Spleen (tissue), 11 donors: ENCODE measurements around the gene TRAF1. TPM values are rescaled to one million over a fixed set of nuclear protein-coding genes. Genes with fewer than 3 reads are reported as not detected.

Experiments used
- DNase-seq: peaks from one replicate; pipeline ENCODE4 v3.0.0-alpha.2; 2020
- H3K27ac ChIP-seq, 8 donors: fragments of 200-600 bp; sonication (generic) in 7 of 8; 1 replicate in 4 of 8; 2 replicates in 4 of 8; pipeline versions ENCODE4 v1.5.0 to v1.8.0; 2016 to 2021; ENCODE audit warnings: inconsistent platforms in 4 of 8, mild to moderate bottlenecking in 4 of 8, moderate library complexity in 1 of 8
- H3K27me3 ChIP-seq, 7 donors: fragments of 200-600 bp; sonication (generic) in 6 of 7; replicated peaks in 1 of 7; 1 replicate in 4 of 7; 2 replicates in 3 of 7; pipeline versions ENCODE4 v1.5.0 to v1.8.0; 2016 to 2021; ENCODE audit warnings: inconsistent platforms in 3 of 7, mild to moderate bottlenecking in 1 of 7
- H3K36me3 ChIP-seq, 6 donors: fragments of 200-600 bp; sonication (generic) in 5 of 6; 1 replicate in 4 of 6; 2 replicates in 2 of 6; pipeline versions ENCODE4 v1.5.0 to v1.8.0; 2016 to 2021; ENCODE audit warnings: inconsistent platforms in 2 of 6
- H3K4me1 ChIP-seq, 6 donors: fragments of 200-600 bp; sonication (generic) in 5 of 6; 1 replicate in 3 of 6; 2 replicates in 3 of 6; pipeline versions ENCODE4 v1.5.0 to v1.8.0; 2016 to 2021; ENCODE audit warnings: inconsistent platforms in 3 of 6
- H3K4me3 ChIP-seq, 8 donors: fragments of 200-600 bp; sonication (generic) in 7 of 8; 1 replicate in 4 of 8; 2 replicates in 4 of 8; pipeline versions ENCODE4 v1.5.0 to v1.8.0; 2016 to 2021; ENCODE audit warnings: inconsistent platforms in 4 of 8, mild to moderate bottlenecking in 4 of 8, moderate library complexity in 2 of 8
- H3K9me3 ChIP-seq, 8 donors: fragments of 200-600 bp; sonication (generic) in 7 of 8; 1 replicate in 4 of 8; 2 replicates in 4 of 8; pipeline versions ENCODE4 v1.5.0 to v1.8.0; 2016 to 2021; ENCODE audit warnings: inconsistent platforms in 4 of 8
- CTCF ChIP-seq, 11 experiments: fragments of 200-600 bp in 7 of 11; fragments of 450-650 bp in 4 of 11; sonication (generic) in 4 of 11; IDR thresholded peaks in 8 of 11; conservative IDR thresholded peaks in 3 of 11; 1 replicate in 7 of 11; 2 replicates in 4 of 11; pipeline versions ENCODE4 v1.4.0 to v1.8.0; 2016 to 2021; ENCODE audit warnings: antibody characterized with exemption in 11 of 11, inconsistent platforms in 4 of 11, mild to moderate bottlenecking in 1 of 11
- POLR2A ChIP-seq, 3 donors: fragments of 450-650 bp; IDR thresholded peaks; one replicate each; pipeline ENCODE4 v1.5.1; 2017; ENCODE audit warnings: antibody characterized with exemption in 3 of 3, mild to moderate bottlenecking in 1 of 3
- POLR2AphosphoS5 ChIP-seq, 3 donors: sonication (generic); formaldehyde crosslinking; IDR thresholded peaks; one replicate each; pipeline ENCODE4 v1.5.1; 2017; ENCODE audit warnings: antibody characterized with exemption in 3 of 3
- WGBS, 5 donors: extraction: QIAGEN DNeasy Blood & Tissue Kit in 3 of 5; methylation state at CpG; one replicate each; pipeline versions ENCODE4 v1.1.5 to v1.1.7; 2013 to 2018; 5-methylcytosine and 5-hydroxymethylcytosine counted together
- intact Hi-C: fragments of 100-400 bp; cut with DNase I; formaldehyde crosslinking; loops from one replicate; pipeline ENCODE4 v1.15.0; 2023; ENCODE audit warnings: low total_unique reads
- polyA plus RNA-seq, 3 donors: library from polyadenylated mRNA; stranded (reverse); fragments of 200-250 nt; gene quantifications; one replicate each; pipeline ENCODE4 v1.2.1, GENCODE V29; 2013
- total RNA-seq, 7 donors: library from RNA; depleted of rRNA in 3 of 7; stranded (reverse); fragments of >200 nt in 3 of 7; fragmentation: NEBNext Ultra II Directional in 4 of 7; extraction: Animal tissue kit (Norgen Biotek cat#: 25700) in 4 of 7; gene quantifications; one replicate each; pipeline versions ENCODE4 v1.1.0 to v1.2.1, GENCODE V29; 2016 to 2021
- donor health status: healthy with polysubstance abuse.
- donor health status: DM: no; HTN: no; CAD: no; lungs with moderate emphysema.
- donor health status: DM: no; HTN: no; CAD: no.
- donor health status: Bipolar disorder and iron deficiency.
- donor health status: healthy.
- donor health status: DM: no; HTN: no; CAD: no.
- donor health status: DM: yes; HTN: yes; CAD: no.

The TRAF1 gene
- total and polyA plus RNA-seq, 10 donors = 8.6 to 29.2 (median 14.1) TPM

- peaks cover 0 to 72% (median 15%) of the 10 kb centered on the region in 6 donors for H3K36me3 ChIP-seq
- H3K27me3 ChIP-seq = no peaks in the 10 kb centered on the region
- no peak overlapping the region for H3K4me3 ChIP-seq
- peak overlapping the region in 5 of 8 donors; percentile 3 to 96 (median 92) for H3K27ac ChIP-seq
- WGBS, 5 donors = 42 to 76% (median 52%) methylated on average over 3 of the region's 3 CpGs
- peaks cover 6 to 84% (median 53%) of the 10 kb centered on the region in 6 donors for H3K4me1 ChIP-seq
- TF ChIP-seq CTCF (IDR thresholded peaks at IDR 0.05 in 8 of 11, conservative IDR thresholded peaks at IDR 0.05 in 3 of 11) (no peak), POLR2A (IDR thresholded peaks at IDR 0.05) (no peak), POLR2AphosphoS5 (IDR thresholded peaks at IDR 0.05) (peak in 1 of 3 donors; percentile 43)
- H3K9me3 ChIP-seq = peaks cover 0 to 3% (median 0%) of the 10 kb centered on the region in 8 donors
- intact Hi-C loops = no loop called here
- DNase-seq = no peak
Measured at GRCh38 chr9:120916588-120916987, 10.0 kb downstream of the TRAF1 start.

GRCh38 chr9:120915854-120916470, 10.6 kb downstream of the TRAF1 start:
- Histone ChIP-seq H3K27ac (peak overlapping the region in 5 of 8 donors; percentile 3 to 96 (median 92)), H3K27me3 (no peaks in the 10 kb centered on the region), H3K4me1 (peaks cover 6 to 84% (median 47%) of the 10 kb centered on the region in 6 donors), H3K36me3 (peaks cover 0 to 72% (median 21%) of the 10 kb centered on the region in 6 donors), H3K4me3 (no peak overlapping the region), H3K9me3 (peaks cover 0 to 3% (median 0%) of the 10 kb centered on the region in 8 donors)
- 54 to 61% (median 58%) methylated on average over 5 of the region's 5 CpGs for WGBS, 5 donors
- no peak for TF ChIP-seq CTCF (IDR thresholded peaks at IDR 0.05 in 8 of 11, conservative IDR thresholded peaks at IDR 0.05 in 3 of 11)
- TF ChIP-seq POLR2A (IDR thresholded peaks at IDR 0.05) = no peak
- TF ChIP-seq POLR2AphosphoS5 (IDR thresholded peaks at IDR 0.05) = no peak
- intact Hi-C loops = no loop called here
- no peak for DNase-seq

DNA sequence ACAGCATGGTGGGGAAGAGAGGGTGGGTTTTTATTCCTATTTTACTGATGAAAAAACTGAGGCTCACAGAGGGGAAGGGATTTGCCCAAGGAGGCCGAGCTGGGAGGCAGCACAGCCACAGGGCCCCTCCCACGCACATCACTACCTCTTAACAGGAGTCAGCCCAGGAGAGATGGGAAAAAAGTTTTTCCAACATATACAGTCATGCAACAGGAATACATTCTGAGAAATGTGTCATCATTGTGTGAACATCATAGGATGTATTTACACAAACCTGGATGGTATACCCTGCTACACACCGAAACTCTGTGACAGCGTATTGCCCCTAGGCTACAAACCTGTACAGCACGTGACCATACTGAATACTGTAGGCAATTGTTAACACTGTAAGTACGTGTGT, 11.6 kb downstream of the TRAF1 start:
- no peak for TF ChIP-seq CTCF (IDR thresholded peaks at IDR 0.05 in 8 of 11, conservative IDR thresholded peaks at IDR 0.05 in 3 of 11)
- no peak for TF ChIP-seq POLR2A (IDR thresholded peaks at IDR 0.05)
- TF ChIP-seq POLR2AphosphoS5 (IDR thresholded peaks at IDR 0.05) = no peak
- Histone ChIP-seq H3K36me3 (peaks cover 0 to 80% (median 27%) of the 10 kb centered on the region in 6 donors), H3K27ac (peak overlapping the region in 1 of 8 donors; percentile 26), H3K27me3 (no peaks in the 10 kb centered on the region), H3K4me1 (peaks cover 6 to 84% (median 45%) of the 10 kb centered on the region in 6 donors), H3K9me3 (peaks cover 0 to 3% (median 0%) of the 10 kb centered on the region in 8 donors), H3K4me3 (no peak overlapping the region)
- intact Hi-C loops = no loop called here
- DNase-seq = no peak
- 87 to 95% (median 94%) methylated on average over 6 of the region's 6 CpGs for WGBS, 5 donors

DNA sequence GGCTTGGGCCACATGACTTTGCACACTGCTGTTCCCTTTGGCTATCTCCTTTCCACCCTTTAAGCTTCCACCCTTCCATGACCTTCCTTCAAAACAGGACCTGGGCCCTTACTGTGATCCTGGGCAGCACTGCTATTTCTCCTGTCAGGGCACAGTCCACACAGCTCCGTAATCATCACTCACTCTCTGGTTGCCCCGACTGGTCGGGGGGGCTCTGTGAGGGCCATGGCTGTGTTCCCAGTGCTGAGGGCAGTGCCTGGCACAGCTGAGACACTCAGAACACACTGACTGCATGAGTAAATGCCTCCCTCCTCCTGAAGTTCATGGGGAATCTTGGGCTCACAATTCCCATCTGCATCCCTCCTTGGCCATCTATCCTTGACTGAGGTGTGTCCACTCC, 12.2 kb downstream of the TRAF1 start:
- peaks cover 0 to 81% (median 30%) of the 10 kb centered on the region in 6 donors for H3K36me3 ChIP-seq
- H3K9me3 ChIP-seq = peaks cover 0 to 3% (median 0%) of the 10 kb centered on the region in 8 donors
- no peak overlapping the region for H3K4me3 ChIP-seq
- no peak for TF ChIP-seq POLR2AphosphoS5 (IDR thresholded peaks at IDR 0.05)
- no peak for TF ChIP-seq CTCF (IDR thresholded peaks at IDR 0.05 in 8 of 11, conservative IDR thresholded peaks at IDR 0.05 in 3 of 11)
- TF ChIP-seq POLR2A (IDR thresholded peaks at IDR 0.05) = no peak
- 92 to 99% (median 93%) methylated on average over 2 to 3 of the region's 3 CpGs for WGBS, 5 donors
- H3K27me3 ChIP-seq = no peaks in the 10 kb centered on the region
- peak overlapping the region in 1 of 8 donors; percentile 26 for H3K27ac ChIP-seq
- intact Hi-C loops = no loop called here
- H3K4me1 ChIP-seq = peaks cover 6 to 84% (median 45%) of the 10 kb centered on the region in 6 donors
- DNase-seq = no peak
